Measurements from ENCODE around the gene TCN2.

DNA sequence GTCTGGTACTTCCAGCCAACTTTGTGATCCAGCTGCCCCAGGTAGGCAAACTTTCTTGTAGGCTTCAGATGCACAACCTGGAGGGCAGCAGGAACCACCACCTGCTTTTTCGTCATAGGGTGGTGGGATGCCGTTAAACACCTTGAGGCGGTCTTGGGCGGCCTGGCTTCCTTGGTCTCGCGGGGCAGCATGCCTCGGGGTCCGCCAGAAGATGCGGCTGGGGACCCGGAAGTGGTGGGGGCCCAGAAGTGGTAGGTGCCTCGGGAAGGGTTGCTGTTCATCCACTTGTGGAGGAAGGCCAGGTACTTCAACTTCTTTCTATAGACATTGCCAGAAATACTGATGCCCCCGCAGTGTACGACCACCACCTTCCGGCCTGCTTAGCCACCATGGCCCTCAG lies 47.4 kb downstream of the TCN2 start:
- TF ChIP-seq, protein P1, sequence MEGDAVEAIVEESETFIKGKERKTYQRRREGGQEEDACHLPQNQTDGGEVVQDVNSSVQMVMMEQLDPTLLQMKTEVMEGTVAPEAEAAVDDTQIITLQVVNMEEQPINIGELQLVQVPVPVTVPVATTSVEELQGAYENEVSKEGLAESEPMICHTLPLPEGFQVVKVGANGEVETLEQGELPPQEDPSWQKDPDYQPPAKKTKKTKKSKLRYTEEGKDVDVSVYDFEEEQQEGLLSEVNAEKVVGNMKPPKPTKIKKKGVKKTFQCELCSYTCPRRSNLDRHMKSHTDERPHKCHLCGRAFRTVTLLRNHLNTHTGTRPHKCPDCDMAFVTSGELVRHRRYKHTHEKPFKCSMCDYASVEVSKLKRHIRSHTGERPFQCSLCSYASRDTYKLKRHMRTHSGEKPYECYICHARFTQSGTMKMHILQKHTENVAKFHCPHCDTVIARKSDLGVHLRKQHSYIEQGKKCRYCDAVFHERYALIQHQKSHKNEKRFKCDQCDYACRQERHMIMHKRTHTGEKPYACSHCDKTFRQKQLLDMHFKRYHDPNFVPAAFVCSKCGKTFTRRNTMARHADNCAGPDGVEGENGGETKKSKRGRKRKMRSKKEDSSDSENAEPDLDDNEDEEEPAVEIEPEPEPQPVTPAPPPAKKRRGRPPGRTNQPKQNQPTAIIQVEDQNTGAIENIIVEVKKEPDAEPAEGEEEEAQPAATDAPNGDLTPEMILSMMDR (IDR thresholded peaks at IDR 0.05) = no peak
- no peak for TF ChIP-seq EZH2 (IDR thresholded peaks at IDR 0.05)

Data from neural progenitor cell (in vitro differentiated cells).